GM20000 (cell line): ENCODE data around the gene GPR137.
A peak's percentile ranks its signal among the peaks of the same experiment; 100 is the strongest.

Source experiments
- DNase-seq: peaks from one replicate; pipeline ENCODE4 v3.0.0; 2012; ENCODE audit warnings: low spot score
- TF ChIP-seq, protein P1 (sequence below): IDR thresholded peaks from 2 replicates; pipeline ENCODE4 v1.5.1; 2012; ENCODE audit warnings: mild to moderate bottlenecking, control low read depth; ENCODE audit errors: extremely low read depth, missing control alignments

GPR137 gene

GRCh38 chr11:64324692-64325469 is 39.2 kb downstream of the GPR137 start:
- TF ChIP-seq, protein P1, sequence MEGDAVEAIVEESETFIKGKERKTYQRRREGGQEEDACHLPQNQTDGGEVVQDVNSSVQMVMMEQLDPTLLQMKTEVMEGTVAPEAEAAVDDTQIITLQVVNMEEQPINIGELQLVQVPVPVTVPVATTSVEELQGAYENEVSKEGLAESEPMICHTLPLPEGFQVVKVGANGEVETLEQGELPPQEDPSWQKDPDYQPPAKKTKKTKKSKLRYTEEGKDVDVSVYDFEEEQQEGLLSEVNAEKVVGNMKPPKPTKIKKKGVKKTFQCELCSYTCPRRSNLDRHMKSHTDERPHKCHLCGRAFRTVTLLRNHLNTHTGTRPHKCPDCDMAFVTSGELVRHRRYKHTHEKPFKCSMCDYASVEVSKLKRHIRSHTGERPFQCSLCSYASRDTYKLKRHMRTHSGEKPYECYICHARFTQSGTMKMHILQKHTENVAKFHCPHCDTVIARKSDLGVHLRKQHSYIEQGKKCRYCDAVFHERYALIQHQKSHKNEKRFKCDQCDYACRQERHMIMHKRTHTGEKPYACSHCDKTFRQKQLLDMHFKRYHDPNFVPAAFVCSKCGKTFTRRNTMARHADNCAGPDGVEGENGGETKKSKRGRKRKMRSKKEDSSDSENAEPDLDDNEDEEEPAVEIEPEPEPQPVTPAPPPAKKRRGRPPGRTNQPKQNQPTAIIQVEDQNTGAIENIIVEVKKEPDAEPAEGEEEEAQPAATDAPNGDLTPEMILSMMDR, result no peak
- DNase-seq, result no peak

DNA sequence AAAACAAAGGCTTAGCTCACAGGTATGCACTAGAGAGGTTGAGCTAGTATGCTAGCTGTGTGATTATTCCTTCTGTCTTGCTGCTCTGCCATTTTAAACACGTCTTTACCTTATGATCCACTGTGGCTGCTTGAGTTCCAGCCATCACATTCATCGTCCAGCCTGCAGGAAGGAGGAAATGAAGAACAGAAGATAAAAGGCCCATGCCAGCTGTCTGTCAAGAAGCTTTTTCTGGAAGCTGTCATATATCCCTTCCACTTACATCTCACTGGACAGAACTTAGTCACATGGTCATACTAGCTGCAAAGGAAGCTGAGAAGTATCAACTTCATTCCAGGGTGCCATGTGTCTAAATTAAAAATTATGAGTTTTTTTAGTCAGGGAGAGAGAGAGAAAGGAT is 41.7 kb downstream of the GPR137 start:
- TF ChIP-seq, protein P1, result no peak
- no peak for DNase-seq

DNA sequence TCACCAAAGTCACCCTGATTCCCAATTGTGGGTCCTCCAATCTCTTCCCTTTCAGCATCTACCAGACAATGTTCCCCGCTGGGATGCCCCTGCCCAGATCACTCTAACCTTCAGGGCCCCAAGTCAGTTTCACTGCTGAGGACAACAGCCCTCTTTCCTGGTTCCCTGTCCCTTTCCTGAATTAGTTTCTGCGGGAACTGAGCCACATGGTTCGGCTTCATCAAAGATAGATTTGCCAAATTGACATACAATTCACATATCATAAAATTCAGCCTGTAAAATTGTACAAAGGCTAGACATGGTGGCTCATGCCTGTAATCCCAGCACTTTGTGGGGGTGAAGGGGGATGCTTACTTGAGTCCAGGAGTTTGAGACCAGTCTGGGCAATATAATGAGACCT is 42.3 kb downstream of the GPR137 start:
- TF ChIP-seq, protein P1, result no peak
- no peak for DNase-seq

GRCh38 chr11:64330888-64331287 is 45.2 kb downstream of the GPR137 start:
- DNase-seq, result no peak
- TF ChIP-seq, protein P1, result no peak

- TF ChIP-seq, protein P1, result peak; percentile 48
- peak; percentile 75 for DNase-seq
Measured at GRCh38 chr11:64331569-64332371, 46.1 kb downstream of the GPR137 start.

DNA sequence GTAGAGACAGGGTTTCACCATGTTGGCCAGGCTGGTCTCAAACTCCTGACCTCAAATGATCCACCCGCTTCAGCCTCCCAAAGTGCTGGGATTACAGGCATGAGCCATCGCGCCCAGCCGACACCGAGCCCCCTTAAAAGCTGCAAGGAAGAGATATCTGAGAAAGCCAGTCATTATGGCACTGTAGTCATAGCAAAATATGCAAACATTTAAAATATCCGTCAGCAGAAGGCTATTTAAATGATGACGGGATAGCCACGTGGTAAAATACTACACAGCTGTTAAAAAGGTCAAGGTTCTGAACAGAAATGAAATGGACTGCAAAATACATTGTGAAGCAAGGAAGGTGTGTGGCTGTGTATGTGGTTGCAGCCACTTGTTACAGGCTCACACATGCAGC is 47.9 kb downstream of the GPR137 start:
- DNase-seq, result no peak
- TF ChIP-seq, protein P1, result no peak
